HUES48 (cell line): ENCODE results near the gene TLDC2.
"Not testable (repeated sequence)": the region's sequence is repeated elsewhere in the genome, so short reads cannot be mapped to it uniquely, and the experiment has no call there.

Source experiments
- H3K27ac ChIP-seq: one replicate; pipeline ENCODE4 v1.7.0; 2013; ENCODE audit warnings: low read depth, low read length, inconsistent platforms
- H3K27me3 ChIP-seq: 2 replicates; pipeline ENCODE4 v1.6.1; 2013; ENCODE audit warnings: mild to moderate bottlenecking, low read length; ENCODE audit not compliant: control insufficient read depth, insufficient read depth
- H3K36me3 ChIP-seq: 2 replicates; pipeline ENCODE4 v1.6.1; 2013; ENCODE audit warnings: low read length; ENCODE audit not compliant: control insufficient read depth, insufficient read depth
- H3K4me1 ChIP-seq: 2 replicates; pipeline ENCODE4 v1.6.1; 2013; ENCODE audit warnings: mild to moderate bottlenecking, low read length; ENCODE audit not compliant: control insufficient read depth, insufficient read depth
- H3K4me3 ChIP-seq: 2 replicates; pipeline ENCODE4 v1.5.1; 2013; ENCODE audit warnings: mild to moderate bottlenecking, low read depth, low read length
- H3K9ac ChIP-seq: 2 replicates; pipeline ENCODE4 v1.6.1; 2013; ENCODE audit warnings: mild to moderate bottlenecking, low read depth, low read length, moderate library complexity
- H3K9me3 ChIP-seq: 2 replicates; pipeline ENCODE4 v1.6.1; 2013; ENCODE audit warnings: low read length; ENCODE audit not compliant: control insufficient read depth, insufficient read depth

The TLDC2 gene

DNA sequence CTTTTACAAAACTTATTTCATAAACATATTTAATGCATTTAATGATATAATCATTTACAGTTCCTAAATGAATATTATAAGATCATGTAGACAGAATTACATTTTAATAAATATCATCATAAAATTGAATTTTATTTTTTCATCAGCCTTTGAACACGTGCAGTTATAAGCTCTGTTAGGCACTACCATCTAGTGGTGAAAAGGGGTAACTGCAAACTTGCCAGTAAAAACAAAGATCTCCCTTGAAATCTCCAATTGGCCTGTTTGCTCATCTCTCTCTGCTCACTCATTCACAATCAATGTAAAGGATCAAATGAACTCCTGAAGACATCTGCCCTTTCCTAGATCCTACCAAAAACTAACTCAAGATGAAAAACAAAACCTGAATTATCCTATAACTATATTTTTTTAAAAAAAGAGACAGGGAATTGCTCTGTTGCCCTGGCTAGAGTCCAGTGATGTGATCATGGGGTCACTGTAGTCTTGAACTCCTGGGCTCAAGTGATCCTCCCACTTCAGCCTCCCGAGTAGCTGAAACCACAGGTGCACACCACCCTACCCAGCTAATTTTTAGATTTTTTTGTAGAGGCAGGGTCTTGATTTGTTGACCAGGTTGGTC is 43.9 kb downstream of the TLDC2 start:
- H3K9ac ChIP-seq, result no peak overlapping the region
- peaks cover 45% of the 10 kb centered on the region for H3K36me3 ChIP-seq
- H3K27ac ChIP-seq, result no peak overlapping the region
- no peaks in the 10 kb centered on the region for H3K27me3 ChIP-seq
- H3K9me3 ChIP-seq, result no peaks in the 10 kb centered on the region
- H3K4me1 ChIP-seq, result no peaks in the 10 kb centered on the region
- H3K4me3 ChIP-seq, result no peak overlapping the region

DNA sequence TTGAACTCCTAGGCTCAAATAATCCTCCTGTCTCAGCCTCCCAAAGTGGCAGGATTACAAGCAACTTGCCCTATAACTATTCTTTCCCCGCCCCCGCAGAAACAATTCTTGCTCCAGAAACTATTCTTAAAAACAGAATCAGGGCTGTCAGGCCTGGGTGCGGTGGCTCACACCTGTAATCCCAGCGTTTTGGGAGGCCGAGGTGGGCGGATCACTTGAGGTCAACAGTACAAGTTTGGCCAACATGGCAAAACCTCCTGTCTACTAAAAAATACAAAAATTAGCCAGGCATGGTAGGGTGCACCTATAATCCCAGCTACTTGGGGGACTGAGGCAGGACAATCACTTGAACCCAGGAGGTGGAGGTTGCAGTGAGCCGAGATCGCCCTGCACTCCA is 44.4 kb downstream of the TLDC2 start:
- Histone ChIP-seq H3K9me3 (no peaks in the 10 kb centered on the region), H3K27ac (no peak overlapping the region), H3K9ac (no peak overlapping the region), H3K4me1 (no peaks in the 10 kb centered on the region), H3K4me3 (no peak overlapping the region), H3K36me3 (peaks cover 44% of the 10 kb centered on the region), H3K27me3 (no peaks in the 10 kb centered on the region)

DNA sequence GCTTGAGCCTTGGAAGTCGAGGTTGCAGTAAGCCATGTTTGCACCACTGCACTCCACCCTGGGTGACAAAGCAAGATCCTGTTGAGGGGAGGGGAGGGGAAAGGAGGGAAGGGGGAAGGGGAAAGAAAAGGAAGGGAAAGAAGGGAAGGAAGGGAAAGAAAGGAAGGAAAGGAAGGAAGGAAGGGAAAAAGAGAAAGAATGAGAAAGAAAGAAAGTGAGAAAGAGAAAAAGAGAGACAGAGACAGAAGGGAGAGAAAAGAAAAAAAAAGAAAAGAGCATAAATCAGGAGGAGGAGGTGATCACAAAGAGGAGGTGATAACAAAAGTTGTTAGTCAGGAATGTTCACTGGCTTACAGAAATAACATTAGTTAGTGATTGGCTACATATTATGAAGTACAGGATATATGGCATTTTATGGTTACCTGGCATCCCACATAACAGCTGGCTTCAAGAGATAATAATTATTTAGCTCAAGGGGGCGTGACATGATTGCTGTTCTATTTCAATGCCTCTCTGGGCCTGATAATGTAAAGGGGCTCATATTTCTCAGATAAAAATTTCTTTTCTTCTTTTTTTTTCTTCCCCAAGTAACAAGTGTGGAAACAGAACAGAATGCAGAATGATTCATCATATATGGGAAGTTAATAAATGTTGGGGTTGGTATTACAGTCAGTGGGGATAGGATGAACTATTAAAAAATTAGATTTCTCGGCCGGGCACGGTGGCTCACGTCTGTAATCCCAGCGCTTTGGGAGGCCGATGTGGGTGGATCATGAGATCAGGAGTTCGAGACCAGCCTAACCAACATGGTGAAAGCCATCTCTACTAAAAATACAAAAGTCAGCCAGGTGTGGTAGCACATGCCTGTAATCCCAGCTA is 48.5 kb downstream of the TLDC2 start:
- Histone ChIP-seq H3K9ac (no peak overlapping the region), H3K4me1 (no peaks in the 10 kb centered on the region), H3K9me3 (no peaks in the 10 kb centered on the region), H3K27me3 (no peaks in the 10 kb centered on the region), H3K4me3 (no peak overlapping the region), H3K27ac (no peak overlapping the region), H3K36me3 (peaks cover 39% of the 10 kb centered on the region)

- Histone ChIP-seq H3K27me3 (no peaks in the 10 kb centered on the region), H3K36me3 (peaks cover 45% of the 10 kb centered on the region), H3K9me3 (no peaks in the 10 kb centered on the region), H3K9ac (no peak overlapping the region), H3K27ac (no peak overlapping the region), H3K4me1 (no peaks in the 10 kb centered on the region), H3K4me3 (no peak overlapping the region)
Measured at GRCh38 chr20:36925234-36925633, 49.3 kb downstream of the TLDC2 start.

GRCh38 chr20:36926653-36927200 is 50.8 kb downstream of the TLDC2 start:
- Histone ChIP-seq H3K9me3 (no peaks in the 10 kb centered on the region), H3K27me3 (no peaks in the 10 kb centered on the region), H3K36me3 (peaks cover 59% of the 10 kb centered on the region), H3K27ac (no peak overlapping the region), H3K4me3 (no peak overlapping the region), H3K4me1 (no peaks in the 10 kb centered on the region), H3K9ac (no peak overlapping the region)

DNA sequence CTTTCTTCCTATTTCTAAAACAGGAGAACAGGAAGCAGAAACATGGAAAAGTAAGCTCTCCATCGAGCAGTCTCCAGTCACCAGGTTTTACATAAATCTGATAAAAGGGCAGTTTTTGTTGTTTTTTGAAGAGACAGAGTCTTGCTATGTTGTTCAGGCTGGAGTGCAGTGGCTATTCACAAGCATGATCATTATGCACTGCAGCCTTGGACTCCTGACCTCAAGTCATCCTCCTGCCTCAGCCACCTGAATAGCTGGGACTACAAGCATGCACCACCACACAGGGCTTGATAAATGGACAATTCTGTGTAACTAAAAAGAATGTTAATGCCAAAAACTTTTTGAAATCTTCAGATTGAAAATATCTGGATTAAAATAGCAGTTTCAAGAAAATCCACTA is 51.8 kb downstream of the TLDC2 start:
- H3K27ac ChIP-seq, result no peak overlapping the region
- H3K36me3 ChIP-seq, result peaks cover 65% of the 10 kb centered on the region
- H3K9me3 ChIP-seq, result no peaks in the 10 kb centered on the region
- H3K4me1 ChIP-seq, result no peaks in the 10 kb centered on the region
- H3K4me3 ChIP-seq, result no peak overlapping the region
- no peaks in the 10 kb centered on the region for H3K27me3 ChIP-seq
- H3K9ac ChIP-seq, result no peak overlapping the region

DNA sequence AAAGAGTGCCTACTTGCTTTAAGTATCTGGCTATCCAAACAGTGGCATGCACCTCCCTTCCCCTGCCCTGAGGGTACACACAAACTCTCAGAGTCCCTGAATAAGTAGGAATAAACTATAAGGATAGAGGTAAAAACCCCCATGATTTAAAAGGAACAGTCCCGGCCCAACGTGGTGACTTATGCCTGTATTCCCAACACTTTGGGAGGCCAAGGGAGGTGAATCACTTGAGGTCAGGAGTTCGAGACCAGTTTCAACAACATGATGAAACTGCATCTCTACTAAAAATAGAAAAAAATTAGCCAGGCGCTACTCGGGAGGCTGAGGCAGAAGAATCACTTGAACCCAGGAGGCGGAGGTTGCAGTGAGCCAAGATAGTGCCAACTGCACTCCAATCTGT is 53.4 kb downstream of the TLDC2 start:
- peaks cover 75% of the 10 kb centered on the region for H3K36me3 ChIP-seq
- no peak overlapping the region for H3K4me3 ChIP-seq
- no peak overlapping the region for H3K9ac ChIP-seq
- no peaks in the 10 kb centered on the region for H3K9me3 ChIP-seq
- no peaks in the 10 kb centered on the region for H3K27me3 ChIP-seq
- H3K4me1 ChIP-seq, result no peaks in the 10 kb centered on the region
- no peak overlapping the region for H3K27ac ChIP-seq

DNA sequence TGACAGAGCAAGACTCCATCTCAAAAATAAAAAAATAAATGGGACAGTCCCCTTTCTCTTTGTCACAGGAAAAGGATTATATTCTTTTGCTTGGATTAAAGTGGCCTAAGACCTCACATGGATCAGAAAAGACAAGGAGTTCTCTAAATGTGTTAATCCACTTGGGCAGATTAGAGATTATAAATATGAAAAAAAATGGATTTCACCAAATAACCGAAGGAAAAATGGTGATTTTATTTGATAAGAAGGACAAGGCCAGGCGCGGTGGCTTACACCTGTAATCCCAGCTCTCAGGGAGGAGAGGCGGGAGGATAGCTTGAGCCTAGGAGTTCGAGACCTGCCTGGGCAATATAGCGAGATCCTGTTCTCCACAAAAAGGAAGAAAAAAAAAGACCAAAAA is 53.8 kb downstream of the TLDC2 start:
- Histone ChIP-seq H3K36me3 (peaks cover 77% of the 10 kb centered on the region), H3K9me3 (no peaks in the 10 kb centered on the region), H3K9ac (no peak overlapping the region)

GRCh38 chr20:36932067-36932466 is 56.1 kb downstream of the TLDC2 start:
- not testable (repeated sequence) for H3K4me1 ChIP-seq, H3K27ac ChIP-seq, H3K9ac ChIP-seq, H3K27me3 ChIP-seq, H3K9me3 ChIP-seq, H3K4me3 ChIP-seq
- peaks cover 75% of the 10 kb centered on the region for H3K36me3 ChIP-seq

More for the DNA sequence above, 53.8 kb downstream of the TLDC2 start:
- Histone ChIP-seq H3K4me1 (no peaks in the 10 kb centered on the region), H3K27me3 (no peaks in the 10 kb centered on the region), H3K27ac (no peak overlapping the region), H3K4me3 (no peak overlapping the region)

- Histone ChIP-seq H3K9me3 (no peaks in the 10 kb centered on the region), H3K36me3 (peaks cover 75% of the 10 kb centered on the region), H3K27ac (no peak overlapping the region), H3K4me1 (no peaks in the 10 kb centered on the region), H3K9ac (no peak overlapping the region), H3K4me3 (no peak overlapping the region), H3K27me3 (no peaks in the 10 kb centered on the region)
Measured at GRCh38 chr20:36932476-36933426, 56.8 kb downstream of the TLDC2 start.
